Measurements from ENCODE around the gene TAB2.

Gene TAB2

DNA sequence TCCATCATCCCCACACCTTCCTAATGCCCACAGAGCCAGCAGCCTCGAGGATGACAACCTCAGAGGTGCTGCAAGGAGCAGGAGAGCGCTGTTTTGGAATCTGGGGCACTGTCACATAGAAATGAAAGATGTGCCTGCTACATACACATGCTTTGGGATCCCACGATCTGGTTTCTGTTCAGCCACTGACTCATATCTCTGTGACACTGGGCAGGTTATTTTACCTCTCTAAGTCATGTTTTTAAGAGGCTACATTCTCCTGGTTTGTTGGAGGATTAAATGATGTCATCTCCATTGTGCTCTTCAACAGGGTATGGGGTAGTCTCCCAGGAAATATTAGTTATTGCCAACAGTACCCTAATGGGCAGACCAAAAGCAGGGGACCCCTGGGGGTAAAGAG, 32.6 kb upstream of the TAB2 start:
- no peaks in the 10 kb centered on the region for H3K36me3 ChIP-seq (ENCODE audit: control insufficient read depth, insufficient read depth, low read length)
- WGBS, 2 experiments (ENCODE audit: insufficient coverage in 2 of 2): 85 to 100% methylated on average over 1 to 2 of the region's 3 CpGs
- no peak overlapping the region for H3K27ac ChIP-seq (ENCODE audit: low read depth, low read length, severe bottlenecking)
- no peaks in the 10 kb centered on the region for H3K4me1 ChIP-seq (ENCODE audit: control insufficient read depth, insufficient read depth, low read length, poor library complexity, severe bottlenecking)
- H3K4me3 ChIP-seq (ENCODE audit: extremely low read depth, insufficient read depth, low read length, poor library complexity, severe bottlenecking): no peak overlapping the region
- H3K9me3 ChIP-seq (ENCODE audit: control insufficient read depth, low read length): no peaks in the 10 kb centered on the region

DNA sequence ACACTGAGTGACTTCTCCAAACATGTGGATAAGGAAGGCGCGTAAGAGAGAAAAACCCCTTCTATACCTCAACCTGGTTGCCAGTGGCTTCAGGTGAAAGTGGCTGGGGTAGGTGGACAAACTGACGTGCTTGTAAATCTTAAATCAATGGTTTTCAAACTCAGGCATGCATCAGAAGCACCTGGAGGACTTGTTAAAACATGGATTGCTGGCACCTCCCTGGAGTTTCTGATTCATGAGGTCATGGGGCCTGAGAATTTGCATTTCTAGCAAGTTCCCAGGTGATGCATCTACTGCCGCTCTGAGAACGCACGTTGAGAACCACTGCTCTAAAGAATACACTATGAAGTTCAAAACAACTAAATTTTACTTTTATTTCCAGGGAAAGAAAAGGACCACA, 31.9 kb upstream of the TAB2 start:
- H3K4me3 ChIP-seq (ENCODE audit: extremely low read depth, insufficient read depth, low read length, poor library complexity, severe bottlenecking): no peak overlapping the region
- no peaks in the 10 kb centered on the region for H3K4me1 ChIP-seq (ENCODE audit: control insufficient read depth, insufficient read depth, low read length, poor library complexity, severe bottlenecking)
- 100% methylated on average over 1 of the region's 6 CpGs; no CpG with 5 or more reads in 1 of the 2 experiments for WGBS, 2 experiments (ENCODE audit: insufficient coverage in 2 of 2)
- no peaks in the 10 kb centered on the region for H3K9me3 ChIP-seq (ENCODE audit: control insufficient read depth, low read length)
- no peak overlapping the region for H3K27ac ChIP-seq (ENCODE audit: low read depth, low read length, severe bottlenecking)
- H3K36me3 ChIP-seq (ENCODE audit: control insufficient read depth, insufficient read depth, low read length): no peaks in the 10 kb centered on the region

DNA sequence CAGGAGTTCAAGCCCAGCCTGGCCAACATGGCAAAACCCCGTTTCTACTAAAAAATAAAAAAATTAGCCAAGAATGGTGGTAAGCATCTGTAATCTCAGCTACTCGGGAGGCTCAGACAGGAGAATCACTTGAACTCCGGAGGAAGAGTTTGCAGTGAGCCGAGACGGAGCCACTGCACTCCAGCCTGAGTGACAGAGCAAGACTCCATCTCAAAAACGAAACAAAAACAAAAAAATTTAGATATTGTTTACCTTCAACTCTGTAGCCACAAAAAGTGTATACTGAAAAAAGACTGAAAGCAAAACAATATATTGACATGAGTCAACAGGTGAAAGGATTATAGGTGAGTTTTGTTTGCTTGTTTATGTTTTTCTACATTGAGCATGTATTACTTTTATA, 30.6 kb upstream of the TAB2 start:
- H3K27ac ChIP-seq (ENCODE audit: low read depth, low read length, severe bottlenecking): no peak overlapping the region
- WGBS, 2 experiments (ENCODE audit: insufficient coverage in 2 of 2): 66 to 91% methylated on average over 2 to 4 of the region's 6 CpGs
- H3K4me1 ChIP-seq (ENCODE audit: control insufficient read depth, insufficient read depth, low read length, poor library complexity, severe bottlenecking): no peaks in the 10 kb centered on the region
- H3K9me3 ChIP-seq (ENCODE audit: control insufficient read depth, low read length): no peaks in the 10 kb centered on the region
- no peaks in the 10 kb centered on the region for H3K36me3 ChIP-seq (ENCODE audit: control insufficient read depth, insufficient read depth, low read length)
- H3K4me3 ChIP-seq (ENCODE audit: extremely low read depth, insufficient read depth, low read length, poor library complexity, severe bottlenecking): no peak overlapping the region

DNA sequence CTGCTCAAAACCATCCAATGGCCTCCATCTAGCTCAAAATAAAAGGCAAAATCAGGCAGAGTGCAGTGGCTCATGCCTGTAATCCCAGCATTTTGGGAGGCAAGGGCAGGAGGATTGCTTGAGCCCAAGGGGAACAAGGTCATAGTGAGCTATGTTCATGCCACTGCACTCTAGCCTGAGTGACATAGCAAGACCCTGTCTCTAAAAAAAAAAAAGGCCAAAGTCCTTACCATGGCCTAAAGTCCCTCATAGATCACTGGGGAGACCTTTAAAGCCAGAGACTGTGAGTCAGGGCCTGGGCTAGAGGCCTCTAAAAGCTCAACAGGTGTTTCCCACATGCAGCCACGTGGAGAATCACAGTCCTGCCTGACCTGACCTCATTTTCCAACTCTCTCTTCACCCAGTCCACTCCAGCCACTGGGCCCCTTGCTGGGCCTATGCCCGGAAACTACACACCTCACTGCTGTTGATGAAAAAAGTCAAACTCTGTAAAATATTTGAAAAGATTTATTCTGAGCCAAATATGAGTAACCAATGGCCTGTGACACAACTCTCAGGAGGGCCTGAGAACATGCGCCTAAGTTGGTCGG, 28.2 kb upstream of the TAB2 start:
- H3K36me3 ChIP-seq (ENCODE audit: control insufficient read depth, insufficient read depth, low read length): no peaks in the 10 kb centered on the region
- no CpG with 5 or more reads among the region's 4 CpGs for WGBS, 2 experiments (ENCODE audit: insufficient coverage in 2 of 2)
- no peak overlapping the region for H3K27ac ChIP-seq (ENCODE audit: low read depth, low read length, severe bottlenecking)

DNA sequence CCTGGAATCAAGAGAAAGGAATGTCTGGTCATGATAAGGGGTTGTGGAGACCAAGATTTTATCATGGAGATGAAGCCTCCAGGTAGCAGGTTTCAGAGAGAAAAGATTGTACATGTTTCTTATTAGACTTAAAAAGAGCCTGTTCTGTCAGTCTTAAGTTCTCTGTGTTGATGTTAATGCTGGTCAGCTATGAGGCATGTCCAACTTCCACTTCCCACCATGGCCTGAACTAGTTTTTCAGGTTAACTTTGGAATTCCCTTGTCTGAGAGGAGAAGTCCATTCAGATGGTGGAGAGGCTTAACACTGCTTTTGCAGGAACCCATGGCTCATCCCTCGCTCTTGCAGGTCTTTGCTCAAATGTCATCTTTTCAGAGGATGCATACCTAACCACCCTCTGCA, 27.5 kb upstream of the TAB2 start:
- no peak overlapping the region for H3K4me3 ChIP-seq (ENCODE audit: extremely low read depth, insufficient read depth, low read length, poor library complexity, severe bottlenecking)
- no peak overlapping the region for H3K27ac ChIP-seq (ENCODE audit: low read depth, low read length, severe bottlenecking)
- H3K36me3 ChIP-seq (ENCODE audit: control insufficient read depth, insufficient read depth, low read length): no peaks in the 10 kb centered on the region
- H3K9me3 ChIP-seq (ENCODE audit: control insufficient read depth, low read length): no peaks in the 10 kb centered on the region
- WGBS, 2 experiments (ENCODE audit: insufficient coverage in 2 of 2): 78 to 100% methylated on average over 1 of the region's 1 CpG
- H3K4me1 ChIP-seq (ENCODE audit: control insufficient read depth, insufficient read depth, low read length, poor library complexity, severe bottlenecking): no peaks in the 10 kb centered on the region

More for the DNA sequence above, 28.2 kb upstream of the TAB2 start:
- Histone ChIP-seq H3K4me3 (ENCODE audit: extremely low read depth, insufficient read depth, low read length, poor library complexity, severe bottlenecking) (no peak overlapping the region), H3K9me3 (ENCODE audit: control insufficient read depth, low read length) (no peaks in the 10 kb centered on the region), H3K4me1 (ENCODE audit: control insufficient read depth, insufficient read depth, low read length, poor library complexity, severe bottlenecking) (no peaks in the 10 kb centered on the region)

DNA sequence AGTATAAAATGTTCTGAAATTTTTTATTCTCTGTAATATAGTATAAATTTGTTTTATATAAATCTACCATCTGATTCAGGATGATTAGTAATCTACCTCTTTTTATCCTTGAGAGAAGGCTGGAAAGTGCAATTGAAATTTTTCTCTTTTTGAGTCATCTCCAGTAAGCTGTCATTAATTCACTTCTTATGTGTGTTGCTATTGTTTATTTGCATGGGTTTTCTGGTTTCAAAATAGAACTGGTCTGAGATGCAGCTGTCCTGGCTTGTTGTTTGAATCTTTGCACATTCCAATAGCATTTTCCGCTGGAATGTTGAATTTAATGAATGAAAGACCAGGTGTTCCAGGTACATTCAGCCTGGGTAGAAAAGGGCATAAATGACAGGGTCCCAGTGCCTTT, 24.3 kb upstream of the TAB2 start:
- H3K9me3 ChIP-seq (ENCODE audit: control insufficient read depth, low read length): no peaks in the 10 kb centered on the region
- no peak overlapping the region for H3K27ac ChIP-seq (ENCODE audit: low read depth, low read length, severe bottlenecking)
- 100% methylated on average over 1 of the region's 1 CpG; no CpG with 5 or more reads in 1 of the 2 experiments for WGBS, 2 experiments (ENCODE audit: insufficient coverage in 2 of 2)
- no peak overlapping the region for H3K4me3 ChIP-seq (ENCODE audit: extremely low read depth, insufficient read depth, low read length, poor library complexity, severe bottlenecking)
- no peaks in the 10 kb centered on the region for H3K36me3 ChIP-seq (ENCODE audit: control insufficient read depth, insufficient read depth, low read length)
- no peaks in the 10 kb centered on the region for H3K4me1 ChIP-seq (ENCODE audit: control insufficient read depth, insufficient read depth, low read length, poor library complexity, severe bottlenecking)

DNA sequence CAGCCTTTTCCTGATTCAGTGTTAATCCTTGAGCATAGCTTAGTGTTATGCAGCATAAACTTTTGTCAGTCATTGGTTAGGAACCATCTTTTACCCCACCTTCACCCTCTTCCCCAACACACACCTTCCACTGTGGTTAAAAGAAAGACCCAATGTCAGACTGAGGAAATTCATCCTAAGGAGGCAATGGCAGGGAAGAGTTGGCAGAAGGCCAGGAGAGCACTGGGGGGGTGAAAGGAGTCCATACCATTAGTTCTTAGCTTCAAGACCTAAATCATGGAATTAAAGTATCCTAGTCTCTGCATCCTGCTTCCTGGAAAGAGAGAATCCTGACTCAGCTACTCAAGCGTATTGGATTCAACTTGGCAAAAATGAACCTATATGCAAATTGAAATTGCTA, 16.9 kb upstream of the TAB2 start:
- H3K36me3 ChIP-seq (ENCODE audit: control insufficient read depth, insufficient read depth, low read length): no peaks in the 10 kb centered on the region
- H3K4me1 ChIP-seq (ENCODE audit: control insufficient read depth, insufficient read depth, low read length, poor library complexity, severe bottlenecking): no peaks in the 10 kb centered on the region
- no peaks in the 10 kb centered on the region for H3K9me3 ChIP-seq (ENCODE audit: control insufficient read depth, low read length)
- no CpG with 5 or more reads among the region's 1 CpG for WGBS, 2 experiments (ENCODE audit: insufficient coverage in 2 of 2)
- H3K4me3 ChIP-seq (ENCODE audit: extremely low read depth, insufficient read depth, low read length, poor library complexity, severe bottlenecking): no peak overlapping the region
- no peak overlapping the region for H3K27ac ChIP-seq (ENCODE audit: low read depth, low read length, severe bottlenecking)

DNA sequence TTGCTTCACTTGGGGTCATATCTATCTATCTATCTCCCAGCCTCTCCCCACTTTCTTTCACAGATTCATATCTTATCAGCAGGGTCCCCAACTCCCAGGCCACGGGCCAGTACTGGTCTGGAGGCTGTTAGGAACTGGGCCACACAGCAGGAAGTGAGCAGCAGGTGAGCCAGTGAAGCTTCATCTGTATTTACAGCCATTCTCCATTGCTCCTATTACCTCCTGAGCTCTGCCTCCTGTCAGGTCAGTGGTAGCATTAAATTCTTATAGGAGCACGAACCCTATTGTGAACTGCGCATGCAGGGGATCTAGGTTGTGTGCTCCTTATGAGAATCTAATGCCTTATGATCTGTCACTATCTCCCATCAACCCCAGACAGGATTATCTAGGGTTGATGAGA, 14.8 kb upstream of the TAB2 start:
- peaks cover 9% of the 10 kb centered on the region for H3K4me1 ChIP-seq (ENCODE audit: control insufficient read depth, insufficient read depth, low read length, poor library complexity, severe bottlenecking)
- 83% methylated on average over 1 of the region's 3 CpGs; no CpG with 5 or more reads in 1 of the 2 experiments for WGBS, 2 experiments (ENCODE audit: insufficient coverage in 2 of 2)
- no peak overlapping the region for H3K27ac ChIP-seq (ENCODE audit: low read depth, low read length, severe bottlenecking)
- H3K9me3 ChIP-seq (ENCODE audit: control insufficient read depth, low read length): no peaks in the 10 kb centered on the region
- H3K4me3 ChIP-seq (ENCODE audit: extremely low read depth, insufficient read depth, low read length, poor library complexity, severe bottlenecking): no peak overlapping the region
- H3K36me3 ChIP-seq (ENCODE audit: control insufficient read depth, insufficient read depth, low read length): no peaks in the 10 kb centered on the region

DNA sequence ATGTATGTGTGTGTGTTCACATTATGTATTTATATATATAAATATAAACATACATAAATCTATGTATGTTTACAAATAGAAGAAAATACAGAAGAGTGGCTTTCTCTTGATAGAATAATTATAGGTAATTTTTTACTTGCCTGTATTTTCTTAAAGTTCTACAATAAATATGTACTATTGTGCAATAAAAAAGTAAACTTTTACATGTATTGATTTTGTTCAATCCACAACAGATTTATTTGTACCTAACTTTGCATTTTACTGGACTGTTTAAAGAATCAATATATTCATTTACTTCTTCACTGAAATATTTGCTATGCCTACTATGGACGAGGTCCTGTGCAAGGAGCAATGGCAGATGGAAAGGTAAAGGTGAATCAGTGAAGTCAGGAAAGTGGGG, 14.0 kb upstream of the TAB2 start:
- H3K9me3 ChIP-seq (ENCODE audit: control insufficient read depth, low read length): no peaks in the 10 kb centered on the region
- no peak overlapping the region for H3K4me3 ChIP-seq (ENCODE audit: extremely low read depth, insufficient read depth, low read length, poor library complexity, severe bottlenecking)
- peaks cover 10% of the 10 kb centered on the region for H3K4me1 ChIP-seq (ENCODE audit: control insufficient read depth, insufficient read depth, low read length, poor library complexity, severe bottlenecking)
- 83 to 100% methylated on average over 1 of the region's 1 CpG for WGBS, 2 experiments (ENCODE audit: insufficient coverage in 2 of 2)
- H3K36me3 ChIP-seq (ENCODE audit: control insufficient read depth, insufficient read depth, low read length): no peaks in the 10 kb centered on the region
- H3K27ac ChIP-seq (ENCODE audit: low read depth, low read length, severe bottlenecking): no peak overlapping the region

DNA sequence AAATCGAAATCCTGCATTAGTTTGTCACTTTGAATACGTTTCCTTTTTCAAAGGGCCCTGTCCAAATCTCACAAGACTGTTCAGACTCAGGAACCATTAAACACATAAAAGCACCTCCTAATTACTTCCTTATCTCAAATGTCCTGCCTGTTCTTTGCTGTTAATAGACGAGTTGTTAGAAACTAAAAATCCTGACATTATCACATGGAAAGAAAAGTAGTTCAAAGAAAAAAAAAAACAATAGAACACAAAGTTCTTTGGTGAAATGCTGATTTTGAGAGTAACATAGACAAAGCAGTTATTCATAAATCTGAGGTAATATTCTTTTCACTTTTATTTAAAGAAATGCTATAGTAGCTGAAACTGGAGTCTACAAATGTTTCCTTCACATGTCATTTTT, 12.1 kb upstream of the TAB2 start:
- no peaks in the 10 kb centered on the region for H3K9me3 ChIP-seq (ENCODE audit: control insufficient read depth, low read length)
- no peaks in the 10 kb centered on the region for H3K36me3 ChIP-seq (ENCODE audit: control insufficient read depth, insufficient read depth, low read length)
- H3K4me1 ChIP-seq (ENCODE audit: control insufficient read depth, insufficient read depth, low read length, poor library complexity, severe bottlenecking): peaks cover 13% of the 10 kb centered on the region
- 94 to 95% methylated on average over 2 of the region's 3 CpGs for WGBS, 2 experiments (ENCODE audit: insufficient coverage in 2 of 2)
- no peak overlapping the region for H3K27ac ChIP-seq (ENCODE audit: low read depth, low read length, severe bottlenecking)
- H3K4me3 ChIP-seq (ENCODE audit: extremely low read depth, insufficient read depth, low read length, poor library complexity, severe bottlenecking): no peak overlapping the region

DNA sequence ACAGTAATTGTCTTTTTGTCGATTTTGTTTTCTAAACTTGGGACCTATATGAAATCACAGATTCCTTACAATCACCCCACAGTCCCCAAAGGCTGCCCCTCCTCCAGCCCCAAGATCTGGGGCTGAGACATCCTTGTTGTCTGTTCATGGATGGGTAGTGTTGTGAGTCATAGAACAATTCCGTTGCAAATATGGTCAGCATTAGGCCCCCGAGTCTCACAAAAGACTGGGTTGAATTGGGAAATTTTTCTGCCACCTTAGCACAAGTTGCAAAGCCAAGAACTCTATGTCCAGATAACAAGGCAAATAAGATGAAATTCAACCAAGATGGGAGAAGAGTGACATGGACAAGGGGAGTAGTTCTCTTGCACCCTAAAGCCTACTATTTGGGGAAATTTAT, 10.5 kb upstream of the TAB2 start:
- H3K36me3 ChIP-seq (ENCODE audit: control insufficient read depth, insufficient read depth, low read length): no peaks in the 10 kb centered on the region
- peak overlapping the region; percentile 75 for H3K27ac ChIP-seq (ENCODE audit: low read depth, low read length, severe bottlenecking)
- peaks cover 13% of the 10 kb centered on the region for H3K4me1 ChIP-seq (ENCODE audit: control insufficient read depth, insufficient read depth, low read length, poor library complexity, severe bottlenecking)
- no CpG with 5 or more reads among the region's 3 CpGs for WGBS, 2 experiments (ENCODE audit: insufficient coverage in 2 of 2)
- no peak overlapping the region for H3K4me3 ChIP-seq (ENCODE audit: extremely low read depth, insufficient read depth, low read length, poor library complexity, severe bottlenecking)
- H3K9me3 ChIP-seq (ENCODE audit: control insufficient read depth, low read length): no peaks in the 10 kb centered on the region
